H1 (cell line): ENCODE measurements around the gene TUBB1. TPM values are rescaled to one million over a fixed set of nuclear protein-coding genes. Genes with fewer than 3 reads are reported as not detected.

Experiments
- SRF ChIP-seq: IDR thresholded peaks from 2 replicates; pipeline ENCODE4 v1.6.1; 2011; ENCODE audit warnings: mild to moderate bottlenecking, low read depth, low read length, moderate library complexity
- TAF7 ChIP-seq: optimal IDR thresholded peaks from 2 replicates; pipeline ENCODE3; 2011; ENCODE audit warnings: low read depth, mild to moderate bottlenecking, inconsistent platforms, low read length, moderate library complexity, borderline replicate concordance
- polyA plus RNA-seq, 7 experiments: library from polyadenylated mRNA; depleted of rRNA in 3 of 7; stranded (reverse) in 5 of 7; unstranded in 2 of 7; fragments of >200 nt in 5 of 7; fragments of 200-250 nt in 2 of 7; gene quantifications; 1 replicate in 5 of 7; 2 replicates in 1 of 7; 4 replicates in 1 of 7; pipeline versions ENCODE4 v1.2.1 to v1.2.3, GENCODE V29; 2011 to 2013; ENCODE audit warnings: missing spikeins in 2 of 7, mixed read lengths in 2 of 7
- total RNA-seq: library from RNA; stranded (reverse); fragmentation: NEBNext Ultra II Directional; extraction: Animal tissue kit (Norgen Biotek cat#: 25700); gene quantifications from 2 replicates; pipeline ENCODE4 v1.2.1, GENCODE V29; 2021
- TF ChIP-seq, protein P1 (sequence below): IDR thresholded peaks from 2 replicates; pipeline ENCODE4 v1.6.1; 2011; ENCODE audit warnings: low read length, improper control_type of control experiment

Gene TUBB1
- total and polyA plus RNA-seq, 2 of the 8 experiments (the other 6 are each of a cell fraction or from before 2014, with no cell fraction given) = not detected

DNA sequence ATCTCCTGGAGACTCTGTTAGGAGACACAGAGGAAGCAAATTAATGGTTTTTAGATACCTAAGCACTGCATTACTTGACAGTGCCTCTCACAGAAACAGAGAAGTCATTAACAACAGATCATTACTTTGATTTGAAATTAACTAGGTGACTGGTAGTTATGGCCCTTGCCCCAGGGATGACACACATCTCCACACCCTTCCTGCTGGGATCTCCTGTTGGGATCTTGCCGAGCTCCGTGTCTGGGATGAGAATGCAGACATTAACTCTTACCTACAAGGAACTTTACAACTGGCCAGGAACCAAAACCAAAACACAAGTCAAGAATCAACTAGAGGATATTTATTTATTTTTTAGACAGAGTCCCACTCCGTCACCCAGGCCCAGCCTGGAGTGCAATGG is 25.6 kb downstream of the TUBB1 start (continued):
- TF ChIP-seq TAF7 (no peak), SRF (no peak)
- TF ChIP-seq, protein P1, sequence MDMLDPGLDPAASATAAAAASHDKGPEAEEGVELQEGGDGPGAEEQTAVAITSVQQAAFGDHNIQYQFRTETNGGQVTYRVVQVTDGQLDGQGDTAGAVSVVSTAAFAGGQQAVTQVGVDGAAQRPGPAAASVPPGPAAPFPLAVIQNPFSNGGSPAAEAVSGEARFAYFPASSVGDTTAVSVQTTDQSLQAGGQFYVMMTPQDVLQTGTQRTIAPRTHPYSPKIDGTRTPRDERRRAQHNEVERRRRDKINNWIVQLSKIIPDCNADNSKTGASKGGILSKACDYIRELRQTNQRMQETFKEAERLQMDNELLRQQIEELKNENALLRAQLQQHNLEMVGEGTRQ = no peak
